ENCODE measurements around the gene CHST9. TPM values are rescaled to one million over a fixed set of nuclear protein-coding genes. Genes with fewer than 3 reads are reported as not detected.

CHST9 gene, protein sequence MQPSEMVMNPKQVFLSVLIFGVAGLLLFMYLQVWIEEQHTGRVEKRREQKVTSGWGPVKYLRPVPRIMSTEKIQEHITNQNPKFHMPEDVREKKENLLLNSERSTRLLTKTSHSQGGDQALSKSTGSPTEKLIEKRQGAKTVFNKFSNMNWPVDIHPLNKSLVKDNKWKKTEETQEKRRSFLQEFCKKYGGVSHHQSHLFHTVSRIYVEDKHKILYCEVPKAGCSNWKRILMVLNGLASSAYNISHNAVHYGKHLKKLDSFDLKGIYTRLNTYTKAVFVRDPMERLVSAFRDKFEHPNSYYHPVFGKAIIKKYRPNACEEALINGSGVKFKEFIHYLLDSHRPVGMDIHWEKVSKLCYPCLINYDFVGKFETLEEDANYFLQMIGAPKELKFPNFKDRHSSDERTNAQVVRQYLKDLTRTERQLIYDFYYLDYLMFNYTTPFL
- total RNA-seq = 7.2 TPM

DNA sequence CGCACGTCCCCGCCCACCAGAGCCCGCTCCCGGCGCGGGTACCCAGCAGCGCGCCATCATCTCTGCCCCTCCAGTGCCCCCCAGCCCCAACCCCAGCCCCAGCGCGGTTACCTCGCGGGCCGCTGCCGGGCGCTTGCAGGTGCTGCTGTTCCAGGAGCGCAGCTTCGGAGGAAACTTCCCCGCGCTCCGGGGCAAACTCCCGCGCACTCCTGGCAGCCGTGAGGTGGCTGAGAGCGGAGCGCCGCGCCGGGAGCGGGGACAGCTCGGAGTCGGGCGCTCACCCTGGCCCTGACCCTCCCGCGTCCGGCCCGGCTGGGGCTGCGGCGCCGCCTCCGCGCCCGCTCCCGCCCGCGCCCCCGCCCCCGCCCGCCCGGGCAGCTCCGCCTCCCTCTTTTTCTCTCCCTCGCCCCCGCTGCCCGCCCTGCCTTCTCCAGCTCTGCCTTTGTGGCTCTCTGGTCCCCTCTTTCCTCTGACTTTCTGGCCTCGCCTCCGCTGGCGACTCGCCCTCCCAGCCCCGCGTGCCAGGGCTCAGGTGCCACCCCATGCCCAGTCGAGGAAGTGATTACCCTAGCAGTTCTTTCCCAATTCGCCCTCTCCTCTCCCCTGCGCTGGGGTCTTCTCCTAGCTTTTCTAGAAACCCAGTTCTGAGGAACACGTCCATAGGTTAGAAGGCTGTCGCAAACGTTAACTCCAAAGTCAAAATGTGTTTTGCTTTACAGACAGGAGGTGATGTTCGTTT, at the start of gene CHST9:
Gene CHST9, minus strand, starts transcription at position 284 of the 739 bp plus-strand sequence. CDS start 42,499 bp downstream, outside the sequence.

DNA sequence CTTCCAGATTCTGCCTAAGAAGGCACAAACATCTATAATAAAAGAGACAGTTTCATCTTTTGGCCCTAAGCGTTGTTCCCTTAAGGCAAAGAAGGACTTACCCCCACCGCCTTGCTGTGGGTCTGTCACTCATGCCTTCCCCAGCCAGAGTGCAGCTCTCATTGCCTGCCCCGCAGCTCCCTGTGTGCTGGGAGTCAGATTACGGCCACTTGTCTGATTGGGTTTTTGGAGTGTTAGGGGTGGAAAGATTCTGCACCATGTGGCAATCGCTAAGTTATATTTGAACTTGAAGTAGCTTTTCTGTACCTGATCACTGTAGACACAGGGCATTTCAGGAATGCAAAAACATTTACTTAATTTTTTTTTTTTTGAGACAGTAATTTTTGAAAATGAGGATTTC, 319.6 kb downstream of the CHST9 start, which contains the start of gene AQP4:
Gene AQP4, minus strand, starts transcription at position 151 of the 400 bp plus-strand sequence. Its CDS starts 18 bp downstream, at position 133.

